Endothelial cell of umbilical vein (primary cell): ENCODE results near the gene KRT1. TPM values are rescaled to one million over a fixed set of nuclear protein-coding genes. Genes with fewer than 3 reads are reported as not detected.

Source experiments
- Bru-seq: library from RNA; stranded (reverse); fragments of 400-500 nt; gene quantifications from one replicate; lab custom pipeline; 2021; lab: Mats Ljungman, UMichigan
- BruChase-seq, 2 experiments: library from RNA; stranded (reverse); fragments of 400-500 nt; gene quantifications; one replicate each; lab custom pipeline; 2021; lab: Mats Ljungman, UMichigan
- BruUV-seq: library from RNA; stranded (reverse); fragments of 400-500 nt; replicated peaks from 2 replicates; lab custom pipeline; 2021; lab: Mats Ljungman, UMichigan
- CTCF ChIA-PET: fragments of 300-600, 350-600 bp; sonication (Branson Sonifier 250); formaldehyde crosslinking; loops from one replicate; lab custom pipeline; 2021; ENCODE audit warnings: antibody characterized with exemption, inconsistent platforms; lab: Charles Lee
- POLR2A ChIA-PET: fragments of 300-600, 350-600 bp; sonication (Branson Sonifier 250); formaldehyde crosslinking; loops from one replicate; lab custom pipeline; 2021; ENCODE audit warnings: antibody characterized with exemption, inconsistent platforms; lab: Charles Lee
- DNase-seq: peaks from one replicate; pipeline ENCODE4 v3.0.0-alpha.2; 2011; ENCODE audit warnings: low read depth, low spot score
- FAIRE-seq: peaks from 2 replicates; lab custom pipeline; 2011; peaks lifted over from hg19 to GRCh38; lab: Jason Lieb, UNC
- H2AFZ ChIP-seq: 2 replicates; pipeline ENCODE4 v1.6.0; 2012; ENCODE audit warnings: low read depth, low read length, control low read depth, inconsistent platforms
- H3K27ac ChIP-seq: 2 replicates; pipeline ENCODE4 v1.5.1; 2011; ENCODE audit warnings: low read depth, mild to moderate bottlenecking, control low read depth, low read length, moderate library complexity; ENCODE audit not compliant: insufficient read depth
- H3K27me3 ChIP-seq, 2 experiments: 2 replicates each; pipeline versions ENCODE4 v1.6.0 to v1.6.1; 2011; ENCODE audit warnings: low read length in 2 of 2, mixed read lengths in 1 of 2; ENCODE audit not compliant: control insufficient read depth in 2 of 2, insufficient read depth in 2 of 2
- H3K36me3 ChIP-seq, 2 experiments: 2 replicates in 1 of 2; 3 replicates in 1 of 2; pipeline ENCODE4 v1.5.1; 2011; ENCODE audit warnings: low read length in 2 of 2, mild to moderate bottlenecking in 1 of 2, moderate library complexity in 1 of 2; ENCODE audit not compliant: control insufficient read depth in 2 of 2, insufficient read depth in 2 of 2; ENCODE audit errors: extremely low read depth in 1 of 2
- H3K4me1 ChIP-seq: 3 replicates; pipeline ENCODE4 v1.5.1; 2011; ENCODE audit warnings: mild to moderate bottlenecking, low read length; ENCODE audit not compliant: control insufficient read depth, insufficient read depth; ENCODE audit errors: extremely low read depth
- H3K4me2 ChIP-seq: 2 replicates; pipeline ENCODE4 v1.6.1; 2011; ENCODE audit warnings: low read length, control low read depth, mixed read lengths; ENCODE audit not compliant: insufficient read depth
- H3K4me3 ChIP-seq, 3 experiments: fragments of 200-600 bp in 1 of 3; sonication (generic), shearing (Covaris generic) in 1 of 3; replicated peaks in 1 of 3; 2 replicates each; pipeline ENCODE4 v1.5.1; 2011 to 2016; ENCODE audit warnings: control low read depth in 3 of 3, low read length in 3 of 3, mild to moderate bottlenecking in 2 of 3, inconsistent platforms in 1 of 3, low read depth in 1 of 3, moderate library complexity in 1 of 3; ENCODE audit not compliant: insufficient read depth in 1 of 3
- H3K79me2 ChIP-seq: 2 replicates; pipeline ENCODE4 v1.6.0; 2012; ENCODE audit warnings: low read length, inconsistent platforms; ENCODE audit not compliant: control insufficient read depth, insufficient read depth
- H3K9ac ChIP-seq: replicated peaks from 2 replicates; pipeline ENCODE3; 2011; ENCODE audit warnings: low read length, control low read depth; ENCODE audit not compliant: insufficient read depth; ENCODE audit errors: extremely low read depth
- H3K9me1 ChIP-seq: replicated peaks from 3 replicates; pipeline ENCODE4 v1.6.0; 2011; ENCODE audit warnings: mild to moderate bottlenecking, low read length; ENCODE audit not compliant: control insufficient read depth, insufficient read depth; ENCODE audit errors: extremely low read depth
- H3K9me3 ChIP-seq: replicated peaks from 2 replicates; pipeline ENCODE4 v1.5.1; 2012; ENCODE audit warnings: low read length, inconsistent platforms; ENCODE audit not compliant: control insufficient read depth, insufficient read depth
- H4K20me1 ChIP-seq: replicated peaks from 2 replicates; pipeline ENCODE3; 2011; ENCODE audit warnings: mild to moderate bottlenecking, low read length; ENCODE audit not compliant: control insufficient read depth, insufficient read depth; ENCODE audit errors: extremely low read depth
- EZH2 ChIP-seq: IDR thresholded peaks from 2 replicates; pipeline ENCODE4 v1.6.1; 2012; ENCODE audit warnings: borderline replicate concordance, low read depth, mild to moderate bottlenecking, moderate library complexity, low read length, inconsistent platforms; ENCODE audit not compliant: severe bottlenecking
- FOS ChIP-seq: IDR thresholded peaks from 2 replicates; pipeline ENCODE4 v1.6.1; 2011; ENCODE audit warnings: mild to moderate bottlenecking, low read length, moderate library complexity, borderline replicate concordance; ENCODE audit not compliant: insufficient read depth
- GATA2 ChIP-seq: IDR thresholded peaks from 2 replicates; pipeline ENCODE4 v1.7.0; 2011; ENCODE audit warnings: low read depth, mild to moderate bottlenecking, moderate library complexity, mixed read lengths, low read length; ENCODE audit not compliant: insufficient read length, insufficient read depth
- MYC ChIP-seq: IDR thresholded peaks from one replicate; pipeline ENCODE4 v1.6.1; 2011; ENCODE audit warnings: mild to moderate bottlenecking, low read depth, low read length
- POLR2AphosphoS5 ChIP-seq: IDR thresholded peaks from 2 replicates; pipeline ENCODE4 v1.6.1; 2012; ENCODE audit warnings: low read depth, mild to moderate bottlenecking, control low read depth, low read length, moderate library complexity; ENCODE audit not compliant: insufficient read depth
- dilution Hi-C: fragments of 300-500 bp; cut with MboI; formaldehyde crosslinking; loops from one replicate; pipeline ENCODE4 v1.15.0; 2019; ENCODE audit warnings: low sequenced_read_pairs; ENCODE audit not compliant: extremely low pct_ligation_motif_present
- intact Hi-C: fragments of 100-400 bp; cut with micrococcal nuclease; formaldehyde crosslinking; loops from one replicate; pipeline ENCODE4 v1.10.0; 2022
- long read RNA-seq: library from polyadenylated mRNA; stranded (forward); transcript quantifications from one replicate; pipeline ENCODE4 v2.0.0, GENCODE V29; 2021
- polyA minus RNA-seq, 3 experiments: library from RNA; depleted of rRNA, polyadenylated mRNA; stranded (reverse); fragments of >200 nt; gene quantifications; 1 replicate in 1 of 3; 2 replicates in 2 of 3; pipeline ENCODE4 v1.2.3, GENCODE V29; 2011
- polyA plus RNA-seq, 4 experiments: library from polyadenylated mRNA; depleted of rRNA in 3 of 4; stranded (reverse) in 3 of 4; unstranded in 1 of 4; fragments of >200 nt; gene quantifications; 2 replicates each; pipeline versions ENCODE4 v1.2.1 to v1.2.3, GENCODE V29; 2011 to 2012; ENCODE audit warnings: missing spikeins in 1 of 4
- total RNA-seq: library from RNA; stranded (reverse); gene quantifications from 2 replicates; pipeline ENCODE4 v1.2.3, GENCODE V29; 2021
- TF ChIP-seq, protein P1 (sequence below), 2 donors: IDR thresholded peaks; 1 replicate in 1 of 2; 2 replicates in 1 of 2; pipeline ENCODE4 v1.5.1; 2011; ENCODE audit warnings: low read length in 2 of 2, mild to moderate bottlenecking in 2 of 2, moderate library complexity in 2 of 2, control low read depth in 1 of 2, inconsistent platforms in 1 of 2, low read depth in 1 of 2; ENCODE audit not compliant: insufficient read depth in 1 of 2; ENCODE audit errors: extremely low read depth in 1 of 2
- TF ChIP-seq, protein P2 (sequence below): IDR thresholded peaks from 2 replicates; pipeline ENCODE4 v1.6.1; 2011; ENCODE audit not compliant: insufficient read depth, insufficient read length

Gene KRT1
- not detected in 2 replicates for total RNA-seq
- polyA plus RNA-seq = not detected in 2 replicates
- not detected in 2 replicates for polyA plus RNA-seq (2011; cell fraction: cytosol; rRNA removed)
- not detected in 2 replicates for polyA plus RNA-seq (2011; cell fraction: nucleus; rRNA removed)
- not detected in 2 replicates for polyA plus RNA-seq (2012)
- polyA minus RNA-seq = not detected in 2 replicates
- not detected for polyA minus RNA-seq (2011; cell fraction: cytosol; rRNA and poly(A)+ RNA removed)
- polyA minus RNA-seq (2011; cell fraction: nucleus; rRNA and poly(A)+ RNA removed) = not detected in 2 replicates
- not detected for Bru-seq, nascent RNA
- not detected for BruChase-seq, experiment 1, labeled RNA remaining after a 6-hour chase
- BruChase-seq, experiment 2, labeled RNA remaining after a 2-hour chase = not detected
- long read RNA-seq = 0 reads

DNA sequence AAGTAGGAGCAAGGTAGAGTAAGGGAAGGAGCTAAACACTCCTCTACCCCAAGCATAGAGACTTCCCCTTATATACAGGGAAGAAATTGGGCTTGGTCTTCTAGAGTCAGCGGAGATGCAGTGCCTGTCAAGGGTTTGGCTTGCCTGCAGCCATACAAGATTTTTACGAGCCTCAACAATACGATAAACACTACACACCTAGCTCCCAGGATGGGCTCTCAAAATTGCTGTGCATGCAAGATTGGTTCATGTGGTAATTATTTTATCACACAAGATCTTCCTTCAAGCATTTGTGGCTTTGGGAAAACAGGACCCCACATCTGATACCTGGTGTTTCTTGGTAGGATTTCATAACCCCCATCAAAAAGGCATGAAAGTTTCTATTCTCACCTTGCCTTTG is at the start of gene KRT1:
KRT1 (minus strand) TSS at position 45 of the 400 bp plus-strand sequence. CDS start 59 bp downstream, outside the sequence.
- CTCF ChIA-PET = no interaction called here
- no peak for TF ChIP-seq MYC
- TF ChIP-seq, protein P1, sequence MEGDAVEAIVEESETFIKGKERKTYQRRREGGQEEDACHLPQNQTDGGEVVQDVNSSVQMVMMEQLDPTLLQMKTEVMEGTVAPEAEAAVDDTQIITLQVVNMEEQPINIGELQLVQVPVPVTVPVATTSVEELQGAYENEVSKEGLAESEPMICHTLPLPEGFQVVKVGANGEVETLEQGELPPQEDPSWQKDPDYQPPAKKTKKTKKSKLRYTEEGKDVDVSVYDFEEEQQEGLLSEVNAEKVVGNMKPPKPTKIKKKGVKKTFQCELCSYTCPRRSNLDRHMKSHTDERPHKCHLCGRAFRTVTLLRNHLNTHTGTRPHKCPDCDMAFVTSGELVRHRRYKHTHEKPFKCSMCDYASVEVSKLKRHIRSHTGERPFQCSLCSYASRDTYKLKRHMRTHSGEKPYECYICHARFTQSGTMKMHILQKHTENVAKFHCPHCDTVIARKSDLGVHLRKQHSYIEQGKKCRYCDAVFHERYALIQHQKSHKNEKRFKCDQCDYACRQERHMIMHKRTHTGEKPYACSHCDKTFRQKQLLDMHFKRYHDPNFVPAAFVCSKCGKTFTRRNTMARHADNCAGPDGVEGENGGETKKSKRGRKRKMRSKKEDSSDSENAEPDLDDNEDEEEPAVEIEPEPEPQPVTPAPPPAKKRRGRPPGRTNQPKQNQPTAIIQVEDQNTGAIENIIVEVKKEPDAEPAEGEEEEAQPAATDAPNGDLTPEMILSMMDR (IDR thresholded peaks at IDR 0.05; ENCODE audit: extremely low read depth in 1 of 2, insufficient read depth in 1 of 2, low read depth in 1 of 2, low read length in 2 of 2) = no peak
- TF ChIP-seq POLR2AphosphoS5 = no peak
- no peak for TF ChIP-seq GATA2
- no peak for TF ChIP-seq FOS
- TF ChIP-seq EZH2 = no peak
- TF ChIP-seq, protein P2, sequence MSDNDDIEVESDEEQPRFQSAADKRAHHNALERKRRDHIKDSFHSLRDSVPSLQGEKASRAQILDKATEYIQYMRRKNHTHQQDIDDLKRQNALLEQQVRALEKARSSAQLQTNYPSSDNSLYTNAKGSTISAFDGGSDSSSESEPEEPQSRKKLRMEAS = no peak
- no TSS peak for BruUV-seq

More for the DNA sequence above, at the start of gene KRT1:
- dilution Hi-C loops = no loop called here
- Histone ChIP-seq H3K9me3 (no peaks in the 10 kb centered on the region), H4K20me1 (no peaks in the 10 kb centered on the region), H3K27me3 (no peaks in the 10 kb centered on the region), H3K4me1 (no peaks in the 10 kb centered on the region), H3K4me3 (no peak within 1 kb of the TSS), H3K36me3 (no peaks in the 10 kb centered on the region), H3K9me1 (no peaks in the 10 kb centered on the region), H2AFZ (no peak within 1 kb of the TSS), H3K9ac (no peak within 1 kb of the TSS), H3K4me2 (no peak within 1 kb of the TSS), H3K27ac (no peak within 1 kb of the TSS), H3K79me2 (no peaks in the 10 kb centered on the region)
- intact Hi-C loops = no loop called here
- no peak for DNase-seq
- POLR2A ChIA-PET = no interaction called here
- no peak for FAIRE-seq
